Psoas muscle (tissue), 8 donors: ENCODE data around the gene GOLGA6L7. TPM values are rescaled to one million over a fixed set of nuclear protein-coding genes. Genes with fewer than 3 reads are reported as not detected.
A peak's percentile ranks its signal among the peaks of the same experiment; 100 is the strongest.
"Not testable (repeated sequence)": the region's sequence is repeated elsewhere in the genome, so short reads cannot be mapped to it uniquely, and the experiment has no call there.

Source experiments
- ATAC-seq, 4 donors: fragments of 200-7000 bp; cut with Tn5 transposase; one replicate each; pipeline ENCODE4 v1.9.1; 2020; ENCODE audit warnings: moderate library complexity in 3 of 4, mild to moderate bottlenecking in 2 of 4
- DNase-seq, 2 donors: peaks; one replicate each; pipeline ENCODE4 v3.0.0-alpha.2; 2020
- H3K27ac ChIP-seq: fragments of 200-600 bp; one replicate; pipeline ENCODE4 v1.8.0; 2022
- H3K27me3 ChIP-seq, 3 donors: fragments of 200-600 bp in 1 of 3; one replicate each; pipeline versions ENCODE4 v1.6.1 to v1.8.0; 2013 to 2022; ENCODE audit warnings: low read length in 2 of 3, mild to moderate bottlenecking in 2 of 3, moderate library complexity in 1 of 3; ENCODE audit not compliant: insufficient read depth in 3 of 3
- H3K36me3 ChIP-seq, 2 donors: fragments of 200-600 bp in 1 of 2; one replicate each; pipeline versions ENCODE4 v1.6.1 to v1.8.0; 2013 to 2022; ENCODE audit warnings: low read depth in 1 of 2, mild to moderate bottlenecking in 1 of 2, moderate library complexity in 1 of 2; ENCODE audit not compliant: insufficient read depth in 1 of 2
- H3K4me1 ChIP-seq: fragments of 200-600 bp; one replicate; pipeline ENCODE4 v1.8.0; 2022
- H3K4me3 ChIP-seq: fragments of 200-600 bp; one replicate; pipeline ENCODE4 v1.8.0; 2022; ENCODE audit warnings: mild to moderate bottlenecking
- H3K9me3 ChIP-seq: fragments of 200-600 bp; one replicate; pipeline ENCODE4 v1.8.0; 2022
- WGBS, 3 donors: extraction: QIAGEN DNeasy Blood & Tissue Kit; methylation state at CpG; one replicate each; pipeline versions ENCODE4 v1.1.6 to v1.1.7; 2013; 5-methylcytosine and 5-hydroxymethylcytosine counted together
- intact Hi-C, 2 donors: fragments of 100-400 bp; cut with DNase I; formaldehyde crosslinking; loops; one replicate each; pipeline versions ENCODE4 v1.11.0 to v1.14.2; 2022
- polyA plus RNA-seq, 3 donors: library from polyadenylated mRNA; stranded (reverse); fragments of 200-250 nt; gene quantifications; one replicate each; pipeline ENCODE4 v1.2.3, GENCODE V29; 2013
- total RNA-seq, 4 donors: library from RNA; stranded (reverse); fragmentation: NEBNext Ultra II Directional in 2 of 4; extraction: Animal tissue kit (Norgen Biotek cat#: 25700) in 2 of 4; gene quantifications; one replicate each; pipeline versions ENCODE4 v1.2.1 to v1.2.4, GENCODE V29; 2021 to 2023
- donor health status: healthy with polysubstance abuse.
- donor health status: DM: no; HTN: no; CAD: no; lungs with moderate emphysema.
- donor health status: Bipolar disorder and iron deficiency.
- donor health status: healthy.
- donor health status: DM: yes; HTN: yes; CAD: no.
- donor health status: DM: no; HTN: no; CAD: no.
- donor health status: DM: no; HTN: no; CAD: no.
- donor health status: DM: yes; HTN: yes; CAD: no.

GOLGA6L7 gene
- total and polyA plus RNA-seq, 7 donors = not detected

- H3K36me3 ChIP-seq, intact Hi-C loops, H3K9me3 ChIP-seq, DNase-seq, H3K27ac ChIP-seq, ATAC-seq, H3K27me3 ChIP-seq, H3K4me3 ChIP-seq, H3K4me1 ChIP-seq: not testable (repeated sequence)
- WGBS, 3 donors = 78 to 94% (median 94%) methylated on average over 5 to 31 of the region's 31 CpGs
Observed at GRCh38 chr15:28849766-28850165, 1.3 kb upstream of the GOLGA6L7 start.

GRCh38 chr15:28849271-28849670 lies 827 bp upstream of the GOLGA6L7 start:
- 80 to 95% (median 94%) methylated on average over 1 to 12 of the region's 17 CpGs for WGBS, 3 donors
- H3K27me3 ChIP-seq, H3K9me3 ChIP-seq, H3K27ac ChIP-seq, H3K36me3 ChIP-seq, H3K4me1 ChIP-seq, DNase-seq, ATAC-seq, intact Hi-C loops, H3K4me3 ChIP-seq: not testable (repeated sequence)

- H3K4me3 ChIP-seq, H3K4me1 ChIP-seq, H3K36me3 ChIP-seq, H3K27me3 ChIP-seq, H3K9me3 ChIP-seq, ATAC-seq, intact Hi-C loops, DNase-seq, H3K27ac ChIP-seq: not testable (repeated sequence)
- WGBS, 3 donors = 88 to 97% (median 93%) methylated on average over 7 to 9 of the region's 9 CpGs
Observed at GRCh38 chr15:28847959-28848358, 485 bp downstream of the GOLGA6L7 start.

- ATAC-seq, H3K27me3 ChIP-seq, intact Hi-C loops, H3K27ac ChIP-seq, DNase-seq, H3K36me3 ChIP-seq, H3K4me1 ChIP-seq, H3K4me3 ChIP-seq, H3K9me3 ChIP-seq: not testable (repeated sequence)
- 60 to 77% (median 73%) methylated on average over 3 to 5 of the region's 5 CpGs for WGBS, 3 donors
Observed at GRCh38 chr15:28847247-28847646, 1.2 kb downstream of the GOLGA6L7 start.

- H3K9me3 ChIP-seq, ATAC-seq, H3K4me3 ChIP-seq, H3K27me3 ChIP-seq, H3K4me1 ChIP-seq, intact Hi-C loops, DNase-seq, H3K27ac ChIP-seq, H3K36me3 ChIP-seq: not testable (repeated sequence)
- WGBS, 3 donors = 38 to 50% (median 39%) methylated on average over 1 to 8 of the region's 14 CpGs
Observed at GRCh38 chr15:28844147-28844546, 4.3 kb downstream of the GOLGA6L7 start.

- H3K4me3 ChIP-seq, H3K27me3 ChIP-seq, DNase-seq, H3K27ac ChIP-seq, ATAC-seq, H3K9me3 ChIP-seq, H3K36me3 ChIP-seq, H3K4me1 ChIP-seq, intact Hi-C loops: not testable (repeated sequence)
- 91 to 94% (median 93%) methylated on average over 10 to 12 of the region's 12 CpGs for WGBS, 3 donors
Observed at GRCh38 chr15:28843520-28843919, 4.9 kb downstream of the GOLGA6L7 start.

- intact Hi-C loops, ATAC-seq, H3K9me3 ChIP-seq, H3K27me3 ChIP-seq, H3K4me3 ChIP-seq, H3K4me1 ChIP-seq, DNase-seq, H3K36me3 ChIP-seq, H3K27ac ChIP-seq: not testable (repeated sequence)
- 71 to 74% (median 74%) methylated on average over 11 of the region's 11 CpGs for WGBS, 3 donors
Observed at GRCh38 chr15:28842210-28842609, 6.2 kb downstream of the GOLGA6L7 start.

GRCh38 chr15:28840285-28840684 lies 8.2 kb downstream of the GOLGA6L7 start:
- intact Hi-C loops, H3K27ac ChIP-seq, H3K27me3 ChIP-seq, H3K36me3 ChIP-seq, DNase-seq, H3K4me3 ChIP-seq, H3K9me3 ChIP-seq, H3K4me1 ChIP-seq, ATAC-seq: not testable (repeated sequence)
- WGBS, 3 donors = 30 to 59% (median 50%) methylated on average over 3 to 7 of the region's 9 CpGs

GRCh38 chr15:28834957-28835585 lies 13.4 kb downstream of the GOLGA6L7 start:
- not testable (repeated sequence) for DNase-seq

GRCh38 chr15:28831897-28832587 lies 16.4 kb downstream of the GOLGA6L7 start:
- intact Hi-C loops, H3K27me3 ChIP-seq, H3K4me1 ChIP-seq, H3K9me3 ChIP-seq, H3K36me3 ChIP-seq, H3K27ac ChIP-seq: not testable (repeated sequence)
- H3K4me3 ChIP-seq = peak overlapping the region; percentile 58
- ATAC-seq (peak; percentile 77 to 98 (median 91)), DNase-seq (peak; percentile 45 to 81)
- WGBS, 3 donors = 2 to 5% (median 2%) methylated on average over 41 to 56 of the region's 56 CpGs

More at GRCh38 chr15:28834957-28835585, 13.4 kb downstream of the GOLGA6L7 start:
- H3K4me3 ChIP-seq, H3K36me3 ChIP-seq, H3K4me1 ChIP-seq, ATAC-seq, H3K27me3 ChIP-seq, H3K27ac ChIP-seq, intact Hi-C loops, H3K9me3 ChIP-seq: not testable (repeated sequence)
- 84 to 87% (median 85%) methylated on average over 9 to 10 of the region's 10 CpGs for WGBS, 3 donors

- not testable (repeated sequence) for H3K27me3 ChIP-seq
Observed at GRCh38 chr15:28821420-28821819, 27.0 kb downstream of the GOLGA6L7 start.

More at GRCh38 chr15:28821420-28821819, 27.0 kb downstream of the GOLGA6L7 start:
- H3K9me3 ChIP-seq, DNase-seq, H3K27ac ChIP-seq, H3K4me1 ChIP-seq, H3K36me3 ChIP-seq, ATAC-seq, intact Hi-C loops, H3K4me3 ChIP-seq: not testable (repeated sequence)
- WGBS, 3 donors = 77 to 80% (median 79%) methylated on average over 2 of the region's 2 CpGs
